GM21576 (cell line): ENCODE measurements around the gene CAMTA1.

Experiments
- ATAC-seq: cut with Tn5 transposase; IDR thresholded peaks from one replicate; pipeline ENCODE4 v1.9.1; 2021; ENCODE audit warnings: mild to moderate bottlenecking, moderate library complexity; ENCODE audit not compliant: unreplicated experiment

Gene CAMTA1

GRCh38 chr1:7218210-7218832 lies 433.1 kb downstream of the CAMTA1 start:
- ATAC-seq, result no peak

- no peak for ATAC-seq
Measured at GRCh38 chr1:7219031-7219430, 433.8 kb downstream of the CAMTA1 start.

DNA sequence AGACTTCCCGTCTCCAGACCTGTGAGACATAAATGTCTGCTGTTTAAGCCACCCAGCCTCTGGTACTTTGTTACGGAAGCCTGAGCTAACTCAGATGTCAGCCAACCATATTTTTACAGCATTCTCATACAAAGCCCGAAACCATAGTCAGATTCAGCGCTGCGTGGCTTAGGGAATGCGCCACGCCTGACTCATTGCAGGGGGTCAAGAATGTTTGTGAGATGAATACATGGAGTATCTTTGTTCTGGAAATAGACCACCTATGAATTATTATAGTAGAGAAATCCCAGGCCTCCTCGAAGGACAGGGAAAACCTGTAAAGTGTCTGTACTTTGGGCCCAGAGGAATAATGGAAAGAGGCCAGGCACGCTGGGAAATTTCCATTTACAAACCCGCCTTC lies 434.8 kb downstream of the CAMTA1 start:
- ATAC-seq, result no peak

DNA sequence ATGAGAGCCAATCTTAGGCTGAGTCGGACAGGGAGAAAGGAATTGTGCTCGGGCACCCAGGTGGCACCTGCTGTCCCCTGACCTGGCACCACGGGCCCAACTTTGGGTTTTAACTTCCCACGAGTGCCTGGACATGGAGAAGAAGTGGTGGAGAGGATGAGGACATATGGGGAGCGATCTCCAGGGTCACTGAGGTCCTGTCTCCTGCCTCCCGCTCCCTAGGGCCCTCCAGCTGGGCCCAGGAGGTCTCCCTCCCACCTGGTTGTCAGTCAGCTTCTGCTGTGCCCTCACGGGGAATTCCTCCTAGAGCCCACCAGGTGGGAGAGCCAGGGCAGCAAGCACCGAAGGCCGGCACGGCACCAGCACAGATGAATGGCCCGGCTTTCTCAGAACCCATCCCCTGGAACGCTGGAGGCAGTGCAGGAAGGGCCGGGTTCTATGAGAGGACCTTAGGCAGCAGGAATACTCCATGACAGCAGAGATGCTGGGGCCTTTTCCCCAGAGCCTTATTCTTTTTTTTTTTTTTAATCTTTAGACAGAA lies 435.5 kb downstream of the CAMTA1 start:
- no peak for ATAC-seq

DNA sequence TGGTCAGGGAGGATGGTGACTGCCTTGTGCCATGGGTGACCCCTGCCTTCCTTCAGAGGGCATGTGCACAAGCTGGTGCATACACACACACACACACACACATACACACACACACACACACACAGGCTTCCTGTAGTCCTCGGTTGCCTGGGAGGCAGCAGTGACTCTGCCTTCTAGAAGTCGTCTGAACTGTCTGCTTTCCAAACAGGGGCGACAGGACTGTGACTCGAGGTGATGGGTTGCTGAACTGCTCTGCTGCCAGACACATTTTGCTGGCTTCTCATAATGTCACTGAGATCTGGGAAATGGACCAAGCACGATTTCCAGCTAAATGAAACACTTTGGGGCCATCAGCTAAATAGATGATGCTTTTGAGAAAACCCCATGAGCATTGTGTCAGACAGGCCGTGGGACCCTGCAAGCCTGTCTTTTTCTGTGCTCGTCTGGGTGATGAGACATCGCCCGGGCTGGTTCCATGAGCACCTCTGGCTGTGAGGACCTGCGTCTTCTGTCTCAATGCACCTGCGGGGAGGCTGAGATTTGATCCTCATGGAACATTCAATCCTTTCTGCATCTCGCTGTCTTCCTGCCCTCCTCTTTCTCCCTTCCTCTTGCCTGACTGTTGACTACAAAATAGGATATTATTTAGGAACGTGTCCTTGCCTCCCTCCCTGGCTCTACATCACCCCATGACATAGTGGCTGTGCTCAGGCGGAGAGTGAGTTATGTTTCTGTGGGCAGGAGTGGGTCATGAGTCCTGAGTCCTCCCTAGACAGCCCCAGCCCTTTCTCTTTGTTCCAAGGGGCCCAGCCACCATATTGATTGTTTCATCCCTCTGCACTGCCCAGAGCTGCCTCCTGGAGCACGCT lies 436.8 kb downstream of the CAMTA1 start:
- no peak for ATAC-seq

DNA sequence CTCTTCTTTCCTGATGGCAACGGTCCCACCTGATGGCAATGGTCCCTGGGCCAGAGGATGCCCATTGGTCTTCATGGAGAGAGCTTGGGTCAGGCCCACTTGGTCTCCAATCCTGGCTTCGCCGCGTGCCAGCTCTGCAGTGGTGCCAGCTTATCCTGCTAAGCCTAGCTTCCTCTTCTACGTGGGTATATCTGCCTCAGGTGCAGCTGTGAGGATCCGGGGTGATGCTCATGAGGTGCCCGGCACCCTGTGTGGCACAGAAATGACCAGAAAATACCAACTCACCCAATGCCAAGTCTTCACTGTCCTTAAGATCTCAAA lies 437.4 kb downstream of the CAMTA1 start:
- no peak for ATAC-seq

- no peak for ATAC-seq
Measured at GRCh38 chr1:7223334-7224080, 438.3 kb downstream of the CAMTA1 start.

GRCh38 chr1:7224081-7224534 lies 438.9 kb downstream of the CAMTA1 start:
- no peak for ATAC-seq

GRCh38 chr1:7224644-7225043 lies 439.4 kb downstream of the CAMTA1 start:
- no peak for ATAC-seq

GRCh38 chr1:7225711-7226505 lies 440.7 kb downstream of the CAMTA1 start:
- ATAC-seq, result no peak

DNA sequence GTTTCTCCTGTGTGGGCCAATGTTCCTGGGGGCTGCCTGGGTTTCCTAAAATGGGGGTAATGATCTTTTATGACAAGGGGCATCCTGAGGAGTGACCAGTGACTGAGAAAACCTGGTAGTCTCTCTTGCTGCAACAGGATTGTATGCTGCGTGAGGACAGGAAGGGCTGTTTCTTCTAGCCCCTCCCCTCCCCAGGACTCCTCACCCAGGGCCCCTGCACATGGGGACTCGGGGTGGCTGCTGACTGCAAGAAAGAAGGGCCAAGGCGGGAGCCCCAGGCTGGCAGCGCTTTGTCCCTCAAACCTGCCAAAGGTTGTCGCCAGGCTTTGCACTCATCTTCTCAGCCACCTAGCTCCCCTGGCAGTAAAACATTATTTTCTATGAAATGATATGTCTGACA lies 442.4 kb downstream of the CAMTA1 start:
- ATAC-seq, result no peak

DNA sequence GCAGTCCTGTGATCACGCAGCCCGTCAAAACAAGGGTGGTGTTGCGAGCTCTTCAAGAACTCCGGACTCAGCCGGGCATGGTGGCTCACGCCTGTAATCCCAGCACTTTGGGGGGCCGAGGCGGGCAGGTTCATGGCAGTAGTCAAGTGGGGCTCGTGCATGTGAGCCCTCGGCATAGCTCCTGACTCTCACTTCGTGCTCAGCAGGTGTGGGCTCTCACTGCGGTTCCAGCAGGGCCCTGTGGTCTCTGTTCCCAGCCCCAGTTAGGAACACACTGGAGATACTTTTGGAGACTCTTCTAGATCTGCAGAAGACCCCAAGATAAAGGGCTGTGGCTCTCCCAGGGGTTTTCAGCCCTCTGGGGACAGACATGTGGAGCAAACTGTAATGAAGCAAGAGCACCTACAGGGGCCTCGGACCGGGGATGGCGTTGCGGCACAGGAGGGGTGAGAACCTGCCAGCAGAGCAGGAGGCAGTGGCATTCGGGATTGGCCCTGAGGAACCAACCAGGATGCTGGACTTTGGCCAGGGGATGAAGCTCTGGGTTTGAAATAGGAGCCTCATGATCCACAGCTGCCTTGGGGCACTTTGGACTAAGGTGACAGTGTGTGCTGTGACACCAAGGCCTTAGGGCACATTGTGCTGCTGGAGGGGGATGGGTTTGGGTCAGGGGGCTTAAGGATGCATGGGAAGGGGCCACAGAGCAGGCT lies 443.2 kb downstream of the CAMTA1 start:
- no peak for ATAC-seq

DNA sequence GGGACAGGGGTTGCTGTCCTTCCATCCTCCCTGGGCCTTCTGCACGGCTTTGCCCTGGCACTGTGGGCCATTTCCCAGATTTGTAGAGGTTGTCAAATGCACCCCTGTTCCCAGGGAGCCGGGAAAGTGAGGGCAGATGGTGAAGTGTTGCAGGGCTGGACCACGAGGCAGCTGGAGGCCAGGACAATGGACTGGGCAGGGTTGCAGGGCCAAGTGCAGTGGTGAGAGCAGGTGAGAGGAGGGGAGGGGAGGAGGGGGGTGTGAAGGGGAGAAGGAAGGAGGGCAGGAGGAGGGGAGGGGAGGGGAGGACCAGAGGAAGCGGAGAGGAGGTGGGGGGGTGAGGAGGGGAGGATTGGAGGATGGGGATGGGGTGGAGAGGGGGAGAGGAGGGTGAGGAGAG lies 443.9 kb downstream of the CAMTA1 start:
- ATAC-seq, result no peak

DNA sequence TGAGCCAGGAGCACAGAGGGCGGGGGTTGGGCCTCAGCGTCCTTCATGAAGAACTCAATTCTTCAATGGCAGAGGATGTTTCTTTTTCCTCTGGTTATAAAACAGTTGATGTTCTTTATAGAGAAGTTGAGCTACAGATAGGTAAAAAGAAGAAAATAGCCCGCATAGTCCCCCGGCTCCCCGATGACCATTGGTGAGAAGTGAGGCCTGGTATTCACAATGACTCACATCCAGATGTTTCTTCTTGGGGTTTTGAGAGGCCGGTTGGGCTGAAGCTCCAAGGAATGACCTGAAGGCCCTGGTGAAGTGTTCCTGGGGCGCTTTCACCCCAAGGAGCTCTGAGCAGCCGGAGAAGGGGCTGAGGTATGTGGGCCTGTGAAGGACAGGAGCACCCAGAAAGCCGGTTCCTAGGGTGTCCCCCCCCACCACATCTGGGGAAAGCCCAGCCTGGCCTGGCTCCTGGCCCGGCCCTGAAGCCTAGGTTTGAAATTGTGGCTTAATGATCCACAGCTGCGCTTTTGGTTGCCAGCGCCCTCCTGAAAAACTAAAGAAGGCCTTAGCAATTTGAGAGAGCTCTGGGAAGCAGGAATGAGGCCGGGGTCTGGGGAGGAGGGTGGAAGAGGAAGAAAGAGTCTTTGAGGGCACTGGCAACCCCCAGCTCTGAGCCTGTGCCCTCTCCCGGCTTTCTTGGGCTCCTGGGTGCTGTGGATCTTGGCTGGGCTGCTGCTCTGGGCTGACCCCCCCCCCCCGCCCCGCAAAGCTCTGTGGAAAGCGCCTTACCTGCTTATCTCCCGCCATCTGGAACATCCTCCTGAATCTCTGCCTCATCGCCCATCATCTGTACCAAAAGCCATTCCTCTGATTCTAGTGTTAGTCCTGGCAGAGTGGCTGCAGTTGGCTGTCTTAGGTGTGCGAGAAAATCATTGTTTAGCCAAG lies 444.7 kb downstream of the CAMTA1 start:
- ATAC-seq, result no peak

- ATAC-seq, result no peak
Measured at GRCh38 chr1:7232441-7233236, 447.4 kb downstream of the CAMTA1 start.

- no peak for ATAC-seq
Measured at GRCh38 chr1:7233237-7233540, 447.9 kb downstream of the CAMTA1 start.

- no peak for ATAC-seq
Measured at GRCh38 chr1:7233646-7234470, 448.6 kb downstream of the CAMTA1 start.

DNA sequence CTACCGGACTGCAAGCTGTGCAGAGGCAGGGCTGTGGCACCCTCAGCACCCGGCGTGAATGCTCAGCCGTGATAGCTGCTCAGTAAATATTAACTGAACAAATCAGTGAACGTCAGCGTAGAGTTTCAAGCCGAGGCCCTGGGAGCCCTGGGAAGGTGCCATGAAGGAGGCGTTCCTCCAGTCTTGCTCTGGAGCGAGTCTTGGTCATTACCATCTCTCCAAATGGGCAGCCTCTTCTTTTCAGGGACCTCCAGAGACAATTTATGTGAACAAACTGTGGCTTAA lies 449.2 kb downstream of the CAMTA1 start:
- no peak for ATAC-seq
